Fibroblast of villous mesenchyme (primary cell): Measurements from ENCODE around the gene ACER1. TPM values are rescaled to one million over a fixed set of nuclear protein-coding genes. Genes with fewer than 3 reads are reported as not detected.

ENCODE experiments used
- DNase-seq: peaks from one replicate; pipeline ENCODE4 v3.0.0-alpha.2; 2010; ENCODE audit warnings: low read depth
- H3K4me3 ChIP-seq: 2 replicates; pipeline ENCODE4 v1.5.1; 2011; ENCODE audit warnings: low read depth, mild to moderate bottlenecking, low read length
- total RNA-seq: library from RNA; depleted of rRNA; stranded (reverse); fragments of >200 nt; gene quantifications from 2 replicates; pipeline ENCODE4 v1.2.3, GENCODE V29; 2012
- TF ChIP-seq, protein P1 (sequence below): IDR thresholded peaks from 2 replicates; pipeline ENCODE4 v1.5.1; 2012; ENCODE audit warnings: low read depth, mild to moderate bottlenecking, low read length; ENCODE audit not compliant: insufficient read depth

Gene ACER1
- total RNA-seq, 1 donor, result not detected

DNA sequence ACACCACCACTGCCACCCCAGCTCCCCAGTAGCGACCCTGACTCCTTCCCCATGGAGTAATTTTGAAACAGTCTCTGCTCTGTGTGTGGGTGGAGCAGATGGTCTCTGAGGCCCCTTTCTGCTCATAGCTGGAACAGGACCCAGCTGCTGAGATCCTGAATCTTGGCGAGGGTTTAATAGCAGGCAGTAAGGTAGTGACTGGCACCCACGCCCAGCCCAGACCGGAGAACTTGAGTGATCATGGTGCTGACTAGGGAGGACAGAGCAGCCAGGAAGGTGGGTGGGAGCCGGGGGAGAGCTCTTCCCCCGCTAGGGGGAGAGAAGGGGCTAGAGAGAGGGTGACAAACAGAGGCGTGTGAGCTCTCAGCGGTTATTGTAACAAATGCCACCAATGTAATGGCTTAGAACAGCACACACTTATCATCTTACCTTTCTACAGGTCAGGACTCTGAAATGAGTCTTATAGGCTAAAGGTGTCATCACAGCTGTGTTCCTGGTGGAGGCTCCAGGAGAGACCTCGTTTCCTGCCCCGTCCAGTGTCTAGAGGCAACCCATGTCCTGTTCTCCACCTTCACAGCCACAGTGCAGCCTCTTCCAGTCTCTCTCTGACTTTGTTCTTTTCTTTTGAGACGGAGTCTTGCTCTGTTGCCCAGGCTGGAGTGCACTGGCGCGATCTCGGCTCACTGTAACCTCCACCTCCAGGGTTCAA, 7.2 kb upstream of the ACER1 start:
- no peak for DNase-seq
- TF ChIP-seq, protein P1, sequence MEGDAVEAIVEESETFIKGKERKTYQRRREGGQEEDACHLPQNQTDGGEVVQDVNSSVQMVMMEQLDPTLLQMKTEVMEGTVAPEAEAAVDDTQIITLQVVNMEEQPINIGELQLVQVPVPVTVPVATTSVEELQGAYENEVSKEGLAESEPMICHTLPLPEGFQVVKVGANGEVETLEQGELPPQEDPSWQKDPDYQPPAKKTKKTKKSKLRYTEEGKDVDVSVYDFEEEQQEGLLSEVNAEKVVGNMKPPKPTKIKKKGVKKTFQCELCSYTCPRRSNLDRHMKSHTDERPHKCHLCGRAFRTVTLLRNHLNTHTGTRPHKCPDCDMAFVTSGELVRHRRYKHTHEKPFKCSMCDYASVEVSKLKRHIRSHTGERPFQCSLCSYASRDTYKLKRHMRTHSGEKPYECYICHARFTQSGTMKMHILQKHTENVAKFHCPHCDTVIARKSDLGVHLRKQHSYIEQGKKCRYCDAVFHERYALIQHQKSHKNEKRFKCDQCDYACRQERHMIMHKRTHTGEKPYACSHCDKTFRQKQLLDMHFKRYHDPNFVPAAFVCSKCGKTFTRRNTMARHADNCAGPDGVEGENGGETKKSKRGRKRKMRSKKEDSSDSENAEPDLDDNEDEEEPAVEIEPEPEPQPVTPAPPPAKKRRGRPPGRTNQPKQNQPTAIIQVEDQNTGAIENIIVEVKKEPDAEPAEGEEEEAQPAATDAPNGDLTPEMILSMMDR, result peak; percentile 3
- H3K4me3 ChIP-seq, result no peak overlapping the region

DNA sequence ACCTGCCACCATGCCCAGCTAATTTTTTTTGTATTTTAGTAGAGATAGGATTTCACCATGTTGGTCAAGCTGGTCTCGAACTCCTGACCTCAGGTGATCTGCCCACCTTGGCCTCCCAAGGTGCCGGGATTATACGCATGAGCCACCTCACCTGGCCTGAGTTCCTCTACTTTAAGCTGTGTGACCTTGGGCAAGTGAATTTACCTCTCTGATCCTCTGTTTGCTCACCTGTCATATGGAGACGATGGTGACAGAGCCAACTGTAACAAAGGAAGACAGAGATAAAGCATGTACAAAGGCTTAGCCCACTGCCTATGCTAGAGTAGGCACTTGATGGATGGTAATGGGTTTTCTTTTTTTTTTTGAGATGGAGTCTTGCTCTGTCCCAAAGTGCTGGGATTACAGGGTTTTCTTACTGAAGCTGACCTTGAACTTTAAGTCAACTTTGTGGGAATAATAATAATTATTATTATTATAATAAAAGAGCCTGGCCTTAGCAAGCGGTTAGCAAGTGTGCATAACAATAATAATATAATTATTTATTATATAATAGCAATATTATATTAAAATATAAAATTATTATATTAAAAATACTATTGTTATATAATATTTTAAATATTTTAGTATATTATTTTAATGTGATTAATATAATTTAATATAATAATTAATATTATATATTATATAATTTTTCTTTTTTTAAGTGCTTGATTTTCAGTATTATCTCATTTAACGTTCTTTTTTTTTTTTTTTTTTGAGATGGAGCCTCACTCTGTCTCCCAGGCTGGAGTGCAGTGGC, 1.3 kb upstream of the ACER1 start:
- H3K4me3 ChIP-seq, result no peak overlapping the region
- no peak for DNase-seq
- TF ChIP-seq, protein P1, result no peak

GRCh38 chr19:6326815-6327214, 6.6 kb downstream of the ACER1 start:
- TF ChIP-seq, protein P1, result no peak
- no peak overlapping the region for H3K4me3 ChIP-seq
- DNase-seq, result no peak

DNA sequence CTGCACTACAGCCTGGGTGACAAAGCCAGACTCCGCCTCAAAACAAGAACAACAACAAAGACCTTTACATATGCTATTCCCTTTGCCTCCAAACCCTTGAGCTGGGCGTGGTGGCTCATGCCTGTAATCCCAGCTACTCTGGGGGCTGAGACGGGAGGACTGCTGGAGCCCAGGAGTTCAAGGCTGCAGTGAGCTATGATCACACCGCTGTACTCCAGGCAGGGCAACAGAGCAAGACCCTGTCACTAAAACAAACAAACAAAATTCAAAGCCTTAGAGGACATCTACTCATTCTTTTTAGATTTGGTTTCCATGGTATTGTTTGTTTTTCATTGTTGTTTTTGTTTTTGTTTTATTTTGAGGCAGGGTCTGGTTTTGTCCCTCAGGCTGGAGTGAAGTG, 7.8 kb downstream of the ACER1 start:
- DNase-seq, result no peak
- no peak overlapping the region for H3K4me3 ChIP-seq
- TF ChIP-seq, protein P1, result no peak

DNA sequence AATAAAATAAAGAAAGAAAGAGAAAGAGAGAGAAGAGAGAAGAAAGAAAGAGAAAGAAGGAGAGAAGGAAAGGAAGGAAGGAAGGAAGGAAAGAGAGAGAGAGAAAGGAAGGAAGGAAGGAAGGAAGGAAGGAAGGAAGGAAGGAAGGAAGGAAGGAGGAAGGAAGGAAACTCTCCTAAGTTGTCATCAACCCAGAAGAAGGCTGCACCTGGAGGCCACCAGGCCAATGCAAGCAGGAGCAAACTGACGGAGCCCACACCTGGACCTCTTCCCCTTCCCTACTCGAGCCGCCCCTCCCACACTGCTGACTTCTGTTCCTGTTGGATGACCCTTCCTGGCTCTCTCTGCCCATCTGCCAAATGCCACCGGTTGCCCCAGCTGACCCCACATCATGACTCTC, 8.7 kb downstream of the ACER1 start:
- no peak for DNase-seq
- TF ChIP-seq, protein P1, result no peak
- H3K4me3 ChIP-seq, result no peak overlapping the region

GRCh38 chr19:6322284-6322683, 11.1 kb downstream of the ACER1 start:
- TF ChIP-seq, protein P1, result no peak
- no peak overlapping the region for H3K4me3 ChIP-seq
- no peak for DNase-seq
